Hepatocyte (in vitro differentiated cells): Measurements from ENCODE around the gene ANXA7. TPM values are rescaled to one million over a fixed set of nuclear protein-coding genes. Genes with fewer than 3 reads are reported as not detected.

Experiments
- DNase-seq: peaks from one replicate; pipeline ENCODE4 v3.0.0-alpha.2; 2016; ENCODE audit warnings: low spot score
- H2AFZ ChIP-seq: fragments of 200-600 bp; sonication (generic); 2 replicates; pipeline ENCODE4 v1.6.0; 2016; ENCODE audit warnings: antibody characterized with exemption, mild to moderate bottlenecking
- H3K27ac ChIP-seq: fragments of 200-600 bp; sonication (generic); 2 replicates; pipeline ENCODE4 v1.5.1; 2016; ENCODE audit warnings: mild to moderate bottlenecking
- H3K27me3 ChIP-seq: fragments of 200-600 bp; sonication (generic); 2 replicates; pipeline ENCODE4 v1.6.1; 2016
- H3K36me3 ChIP-seq: fragments of 200-600 bp; sonication (generic); replicated peaks from 2 replicates; pipeline ENCODE4 v1.5.1; 2016; ENCODE audit warnings: low read depth; ENCODE audit not compliant: insufficient read depth
- H3K4me1 ChIP-seq: fragments of 200-600 bp; sonication (generic); 2 replicates; pipeline ENCODE4 v1.5.1; 2016; ENCODE audit warnings: mild to moderate bottlenecking, moderate library complexity; ENCODE audit not compliant: insufficient read depth
- H3K4me2 ChIP-seq: fragments of 200-600 bp; sonication (generic); 2 replicates; pipeline ENCODE4 v1.6.0; 2016
- H3K4me3 ChIP-seq: fragments of 200-600 bp; sonication (generic); 2 replicates; pipeline ENCODE4 v1.5.1; 2016; ENCODE audit warnings: mild to moderate bottlenecking
- H3K79me2 ChIP-seq: fragments of 200-600 bp; sonication (generic); 2 replicates; pipeline ENCODE4 v1.6.0; 2017; ENCODE audit warnings: mild to moderate bottlenecking
- H3K9me2 ChIP-seq: fragments of 200-600 bp; sonication (generic); replicated peaks from 2 replicates; pipeline ENCODE4 v1.6.0; 2017; ENCODE audit warnings: mild to moderate bottlenecking; ENCODE audit not compliant: insufficient read depth
- H3K9me3 ChIP-seq: fragments of 200-600 bp; sonication (generic); 2 replicates; pipeline ENCODE4 v1.5.1; 2016; ENCODE audit warnings: low read depth, mild to moderate bottlenecking
- H4K20me1 ChIP-seq: fragments of 200-600 bp; sonication (generic); 2 replicates; pipeline ENCODE4 v1.6.0; 2016; ENCODE audit warnings: mild to moderate bottlenecking; ENCODE audit not compliant: insufficient read depth, poor library complexity, severe bottlenecking
- CTCF ChIP-seq: fragments of 200-600 bp; sonication (generic); IDR thresholded peaks from 2 replicates; pipeline ENCODE4 v1.5.1; 2016; ENCODE audit warnings: antibody characterized with exemption, mild to moderate bottlenecking; ENCODE audit not compliant: poor library complexity
- EZH2 ChIP-seq: fragments of 200-600 bp; sonication (generic); IDR thresholded peaks from 2 replicates; pipeline ENCODE4 v1.6.1; 2016; ENCODE audit warnings: antibody characterized with exemption, mild to moderate bottlenecking, borderline replicate concordance
- EZH2phosphoT487 ChIP-seq: fragments of 200-600 bp; sonication (generic); IDR thresholded peaks from one replicate; pipeline ENCODE4 v1.6.1; 2018; ENCODE audit warnings: antibody characterized with exemption, mild to moderate bottlenecking, low read depth, moderate library complexity; ENCODE audit not compliant: unreplicated experiment, severe bottlenecking
- WGBS: methylation state at CpG from one replicate; pipeline ENCODE4 v1.1.6; 2016; ENCODE audit warnings: low lambda C conversion rate; ENCODE audit errors: missing lambda C conversion rate; 5-methylcytosine and 5-hydroxymethylcytosine counted together
- polyA plus RNA-seq: library from polyadenylated mRNA; unstranded; fragments of >200 nt; fragmentation: Nextera tagmentation; extraction: Ambion mirVana; gene quantifications from 2 replicates; pipeline ENCODE4 v1.2.1, GENCODE V29; 2016
- total RNA-seq: library from RNA; depleted of rRNA; stranded (reverse); fragments of >200 nt; gene quantifications from 2 replicates; pipeline ENCODE4 v1.2.3, GENCODE V29; 2014

The ANXA7 gene
- total and polyA plus RNA-seq, 2 experiments from 2014 or later = 88.8 to 90.7 TPM

DNA sequence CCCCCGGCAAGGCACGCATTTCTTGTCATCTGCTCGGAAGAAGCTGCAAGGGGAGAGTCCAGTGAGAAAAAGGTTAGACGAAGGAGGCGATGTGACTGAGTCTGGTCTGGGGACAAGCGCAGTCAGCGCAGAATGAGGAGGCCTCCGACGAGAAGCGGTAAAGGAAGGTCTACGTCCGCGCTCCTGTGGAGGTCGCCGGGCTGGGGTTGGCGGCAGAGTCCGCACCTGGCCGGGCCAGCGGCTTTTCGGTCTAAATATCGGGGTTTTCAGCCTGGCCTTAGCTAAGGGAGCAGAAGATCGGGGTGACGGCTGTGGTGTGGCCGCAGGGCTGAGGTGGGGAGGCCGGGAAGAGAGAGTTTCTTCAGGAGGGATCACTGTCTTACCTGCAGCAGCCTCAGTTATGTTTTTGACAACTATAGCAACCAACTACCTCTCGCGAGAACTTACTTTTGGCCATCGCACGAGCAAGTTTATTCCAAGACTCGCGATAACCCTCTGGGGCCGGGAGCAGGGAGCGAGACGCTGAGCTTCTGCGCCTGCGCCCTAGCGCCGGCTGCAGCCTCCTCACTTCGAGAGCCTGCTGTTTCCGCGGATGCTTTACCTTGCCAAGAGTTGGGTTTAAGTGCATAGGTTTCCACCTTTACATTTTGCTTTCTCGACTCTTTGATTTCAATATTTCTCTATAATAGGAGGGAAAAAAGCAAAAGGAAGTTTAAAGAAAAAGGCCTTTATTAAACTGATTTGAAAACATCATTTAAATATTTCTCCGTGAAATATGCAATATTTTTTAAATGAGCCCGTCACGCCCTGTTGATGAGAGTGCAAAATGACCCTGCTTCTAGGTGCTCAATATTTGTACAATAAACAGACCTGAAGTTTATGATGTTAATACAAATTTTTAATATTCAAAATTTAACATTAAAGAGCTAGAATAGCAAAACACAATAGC lies 55.3 kb downstream of the ANXA7 start, which contains the start of gene CFAP70:
Gene CFAP70 (minus strand): TSS at position 534 of the 949 bp plus-strand sequence. CDS start 4,068 bp downstream, outside the sequence.
- 4% methylated on average over 45 of the region's 45 CpGs for WGBS

GRCh38 chr10:73357821-73358220 lies 56.0 kb downstream of the ANXA7 start:
- Histone ChIP-seq H3K27me3 (no peaks in the 10 kb centered on the region), H3K4me1 (no peaks in the 10 kb centered on the region), H3K4me2 (peak overlapping the region; percentile 83), H3K36me3 (no peaks in the 10 kb centered on the region), H4K20me1 (no peaks in the 10 kb centered on the region), H3K27ac (peak overlapping the region; percentile 60), H3K9me2 (no peaks in the 10 kb centered on the region), H3K79me2 (no peaks in the 10 kb centered on the region), H2AFZ (peak overlapping the region; percentile 63), H3K4me3 (peak overlapping the region; percentile 33), H3K9me3 (no peaks in the 10 kb centered on the region)
- DNase-seq = no peak
- no peak for TF ChIP-seq EZH2
- no peak for TF ChIP-seq EZH2phosphoT487
- TF ChIP-seq CTCF = no peak
- WGBS = 62% methylated on average over 5 of the region's 5 CpGs

More for the DNA sequence above, 55.3 kb downstream of the ANXA7 start, which contains the start of gene CFAP70:
- Histone ChIP-seq H3K4me2 (peak within 1 kb of the TSS; percentile 83), H3K27ac (peak within 1 kb of the TSS; percentile 60), H3K27me3 (no peaks in the 10 kb centered on the region), H3K4me3 (peak within 1 kb of the TSS; percentile 33), H3K36me3 (no peaks in the 10 kb centered on the region), H3K79me2 (no peaks in the 10 kb centered on the region), H4K20me1 (no peaks in the 10 kb centered on the region), H3K9me3 (no peaks in the 10 kb centered on the region), H2AFZ (peak within 1 kb of the TSS; percentile 78), H3K9me2 (no peaks in the 10 kb centered on the region), H3K4me1 (no peaks in the 10 kb centered on the region)
- TF ChIP-seq EZH2phosphoT487 (no peak), CTCF (no peak), EZH2 (no peak)
- peak; percentile 99 for DNase-seq

- no peak overlapping the region for H3K27ac ChIP-seq
- H3K4me3 ChIP-seq = no peak overlapping the region
- no peaks in the 10 kb centered on the region for H3K36me3 ChIP-seq
- TF ChIP-seq CTCF (no peak), EZH2phosphoT487 (no peak), EZH2 (no peak)
- no peaks in the 10 kb centered on the region for H3K27me3 ChIP-seq
- H3K9me3 ChIP-seq = no peaks in the 10 kb centered on the region
- H3K4me2 ChIP-seq = no peak overlapping the region
- H2AFZ ChIP-seq = no peak overlapping the region
- H3K4me1 ChIP-seq = no peaks in the 10 kb centered on the region
- WGBS = 72% methylated on average over 4 of the region's 4 CpGs
- no peaks in the 10 kb centered on the region for H3K79me2 ChIP-seq
- DNase-seq = no peak
- no peaks in the 10 kb centered on the region for H3K9me2 ChIP-seq
- H4K20me1 ChIP-seq = no peaks in the 10 kb centered on the region
Measured at GRCh38 chr10:73357166-73357565, 56.7 kb downstream of the ANXA7 start.
